MV-4-11 (cell line): ENCODE data around the gene EDARADD.

Experiments
- DNase-seq: peaks from one replicate; lab custom pipeline; 2025; lab: John Stamatoyannopoulos, UW

The EDARADD gene

GRCh38 chr1:236392182-236392581 is 1.9 kb upstream of the EDARADD start:
- DNase-seq: no peak

GRCh38 chr1:236394879-236395229 is 768 bp downstream of the EDARADD start:
- no peak for DNase-seq

GRCh38 chr1:236395230-236395946 is 1.3 kb downstream of the EDARADD start:
- DNase-seq: no peak

GRCh38 chr1:236395947-236396664 is 2.0 kb downstream of the EDARADD start:
- DNase-seq: no peak

- no peak for DNase-seq
Measured at GRCh38 chr1:236396665-236397043, 2.6 kb downstream of the EDARADD start.

- DNase-seq: no peak
Measured at GRCh38 chr1:236397173-236397759, 3.2 kb downstream of the EDARADD start.

- DNase-seq: no peak
Measured at GRCh38 chr1:236398538-236398937, 4.5 kb downstream of the EDARADD start.

GRCh38 chr1:236400061-236400603 is 6.0 kb downstream of the EDARADD start:
- no peak for DNase-seq

GRCh38 chr1:236401698-236402097 is 7.6 kb downstream of the EDARADD start:
- no peak for DNase-seq

- no peak for DNase-seq
Measured at GRCh38 chr1:236403905-236404696, 10.0 kb downstream of the EDARADD start.

- no peak for DNase-seq
Measured at GRCh38 chr1:236407059-236407458, 13.0 kb downstream of the EDARADD start.

GRCh38 chr1:236413688-236414087 is 19.6 kb downstream of the EDARADD start:
- no peak for DNase-seq

GRCh38 chr1:236416165-236416564 is 22.1 kb downstream of the EDARADD start:
- DNase-seq: no peak

- no peak for DNase-seq
Measured at GRCh38 chr1:236417336-236417735, 23.2 kb downstream of the EDARADD start.

GRCh38 chr1:236419502-236419901 is 25.4 kb downstream of the EDARADD start:
- DNase-seq: no peak

GRCh38 chr1:236421022-236421421 is 26.9 kb downstream of the EDARADD start:
- peak; percentile 55 for DNase-seq

GRCh38 chr1:236421850-236422516 is 27.9 kb downstream of the EDARADD start:
- DNase-seq: peak; percentile 47

- DNase-seq: no peak
Measured at GRCh38 chr1:236422517-236422876, 28.4 kb downstream of the EDARADD start.

- no peak for DNase-seq
Measured at GRCh38 chr1:236425031-236425663, 31.1 kb downstream of the EDARADD start.

- no peak for DNase-seq
Measured at GRCh38 chr1:236426215-236426614, 32.1 kb downstream of the EDARADD start.

- no peak for DNase-seq
Measured at GRCh38 chr1:236429715-236430274, 35.7 kb downstream of the EDARADD start.
